Measurements from ENCODE around the gene TEDC2.

GRCh38 chr16:2462031-2462866 lies 2.3 kb downstream of the TEDC2 start:
- TF ChIP-seq CTCF (IDR thresholded peaks at IDR 0.05), result no peak
- no peak for TF ChIP-seq POLR2A (IDR thresholded peaks at IDR 0.05)
